SH-SY5Y (cell line): ENCODE results near the gene NRG3.

ENCODE experiments used
- GATA2 ChIP-seq: IDR thresholded peaks from 2 replicates; pipeline ENCODE4 v1.6.1; 2011; ENCODE audit warnings: mild to moderate bottlenecking, low read depth, low read length
- GATA3 ChIP-seq: IDR thresholded peaks from 2 replicates; pipeline ENCODE4 v1.6.1; 2011; ENCODE audit warnings: low read depth, mild to moderate bottlenecking, low read length, moderate library complexity

GRCh38 chr10:82847242-82847641 is 972.2 kb downstream of the NRG3 start:
- TF ChIP-seq GATA3 = no peak
- no peak for TF ChIP-seq GATA2
